GM23248 (cell line): Measurements from ENCODE around the gene COPZ2.

ENCODE experiments used
- EZH2 ChIP-seq: fragments of 200-600 bp; sonication (generic); IDR thresholded peaks from 2 replicates; pipeline ENCODE4 v1.6.1; 2018; ENCODE audit warnings: antibody characterized with exemption, mild to moderate bottlenecking; ENCODE audit not compliant: insufficient read depth, poor library complexity, severe bottlenecking
- EZH2phosphoT487 ChIP-seq: fragments of 200-600 bp; sonication (generic); IDR thresholded peaks from 2 replicates; pipeline ENCODE4 v1.6.1; 2018; ENCODE audit warnings: antibody characterized with exemption, moderate library complexity, mild to moderate bottlenecking, low read depth; ENCODE audit not compliant: insufficient read depth

DNA sequence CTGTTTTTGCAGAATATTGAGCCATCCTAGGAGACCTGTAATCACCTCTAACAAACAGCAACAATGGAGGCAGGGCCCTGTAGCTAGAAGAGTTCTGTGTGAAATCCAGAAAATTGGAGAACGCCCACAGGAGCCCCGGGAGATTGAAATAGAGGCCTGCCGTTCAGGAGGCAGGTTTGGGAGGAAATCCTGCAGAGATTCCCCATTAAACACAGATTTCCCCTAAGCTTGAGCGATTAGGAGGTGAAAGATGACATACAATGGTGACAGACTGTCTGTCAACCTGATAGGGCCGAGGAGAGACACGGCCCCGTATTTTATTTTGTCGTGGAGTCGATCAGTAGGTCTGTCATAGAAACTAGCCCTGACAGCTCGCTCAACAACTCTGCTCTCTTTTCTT lies 48.4 kb downstream of the COPZ2 start:
- no peak for TF ChIP-seq EZH2
- no peak for TF ChIP-seq EZH2phosphoT487
